ENCODE data around the gene DEFB132. TPM values are rescaled to one million over a fixed set of nuclear protein-coding genes. Genes with fewer than 3 reads are reported as not detected.
A peak's percentile ranks its signal among the peaks of the same experiment; 100 is the strongest.

Gene DEFB132
- total and polyA plus RNA-seq, 2 of the 13 experiments (the other 11 are each of a cell fraction or from before 2014, with no cell fraction given) = not detected

- peak; percentile 100 for TF ChIP-seq CTCF (CRISPR knock-in tag; IDR thresholded peaks at IDR 0.05)
- no peak for TF ChIP-seq TFAP4 (IDR thresholded peaks at IDR 0.05; ENCODE audit: borderline replicate concordance, low read depth)
- no peak for TF ChIP-seq ZNF282 (IDR thresholded peaks at IDR 0.05; ENCODE audit: partially characterized antibody)
- no peak for TF ChIP-seq ZNF577 (CRISPR knock-in tag; IDR thresholded peaks at IDR 0.05; ENCODE audit: borderline replicate concordance, low read depth)
- TF ChIP-seq RARA (CRISPR knock-in tag; IDR thresholded peaks at IDR 0.05) = peak; percentile 45; the same call in 1 of the 2 replicates
- TF ChIP-seq ZNF136 (CRISPR knock-in tag; IDR thresholded peaks at IDR 0.05; ENCODE audit: low read depth) = 0 out of 2 replicates have a peak, but pooled peaks have one; percentile 69
- TF ChIP-seq AFF4 (CRISPR knock-in tag; IDR thresholded peaks at IDR 0.05) = peak; percentile 74; the same call in 1 of the 2 replicates
- TF ChIP-seq PAWR (CRISPR knock-in tag; IDR thresholded peaks at IDR 0.05; ENCODE audit: borderline replicate concordance) = peak; percentile 53; the same call in 1 of the 2 replicates
- TF ChIP-seq ZNF713 (CRISPR knock-in tag; IDR thresholded peaks at IDR 0.05) = no peak
- no peak for TF ChIP-seq ZNF383 (CRISPR knock-in tag; IDR thresholded peaks at IDR 0.05; ENCODE audit: borderline replicate concordance)
- 0 out of 2 replicates have a peak, but pooled peaks have one; percentile 28 for TF ChIP-seq ZFP1 (CRISPR knock-in tag; IDR thresholded peaks at IDR 0.05)
- no peak for TF ChIP-seq RFX1 (IDR thresholded peaks at IDR 0.05)
- peak; percentile 89; the same call in 1 of the 2 replicates for TF ChIP-seq HMGXB3 (CRISPR knock-in tag; IDR thresholded peaks at IDR 0.05; ENCODE audit: borderline replicate concordance)
Observed at GRCh38 chr20:266596-267562, 9.4 kb downstream of the DEFB132 start (continued).

Data from HepG2 (cell line).